GM12891 (cell line): ENCODE results near the gene ARL6IP6.

ENCODE experiments used
- POLR2A ChIP-seq: IDR thresholded peaks from 2 replicates; pipeline ENCODE4 v1.6.1; 2011; ENCODE audit warnings: low read depth, low read length, control low read depth
- POLR2AphosphoS5 ChIP-seq: IDR thresholded peaks from 2 replicates; pipeline ENCODE4 v1.6.1; 2011; ENCODE audit warnings: low read depth, low read length, control low read depth
- SPI1 ChIP-seq: IDR thresholded peaks from 2 replicates; pipeline ENCODE4 v1.6.1; 2011; ENCODE audit warnings: low read depth, low read length, control low read depth

DNA sequence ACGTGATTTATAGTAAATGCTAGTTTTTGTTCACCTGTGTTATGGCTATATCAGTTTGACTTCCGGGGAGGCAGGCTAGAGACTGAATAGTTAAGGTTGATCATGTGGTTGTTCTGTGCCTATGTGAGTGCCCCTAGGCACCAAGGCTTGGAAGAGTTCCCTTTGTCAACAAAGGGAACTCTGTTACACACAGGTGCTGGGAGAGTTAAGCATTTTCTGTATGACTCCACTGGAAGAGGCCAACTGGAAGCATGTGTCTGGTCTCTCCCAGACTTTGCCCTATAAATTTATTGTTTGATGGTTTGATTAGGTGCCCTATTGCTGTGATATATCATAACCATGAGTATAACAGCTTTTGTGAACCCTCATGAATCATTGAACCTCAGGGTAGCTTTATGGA lies 63.8 kb downstream of the ARL6IP6 start:
- TF ChIP-seq POLR2A: no peak
- no peak for TF ChIP-seq POLR2AphosphoS5
- no peak for TF ChIP-seq SPI1
